Adrenal gland (tissue), 5 donors: Measurements from ENCODE around the gene FBXO28.

Experiments
- CTCF ChIP-seq, 6 experiments: fragments of 450-650 bp in 4 of 6; fragments of 200-600 bp in 2 of 6; sonication (generic) in 1 of 6; IDR thresholded peaks; 1 replicate in 5 of 6; 2 replicates in 1 of 6; pipeline versions ENCODE4 v1.5.1 to v1.8.0; 2016 to 2021; ENCODE audit warnings: antibody characterized with exemption in 6 of 6, mild to moderate bottlenecking in 2 of 6, moderate library complexity in 1 of 6
- POLR2A ChIP-seq, 2 donors: fragments of 450-650 bp; IDR thresholded peaks; one replicate each; pipeline ENCODE4 v1.6.1; 2017; ENCODE audit warnings: antibody characterized with exemption in 2 of 2, mild to moderate bottlenecking in 2 of 2, moderate library complexity in 1 of 2
- donor health status: DM: no; HTN: no; CAD: no.

- TF ChIP-seq CTCF (IDR thresholded peaks at IDR 0.05) (no peak), POLR2A (IDR thresholded peaks at IDR 0.05) (no peak)
These were observed 61.7 kb downstream of the FBXO28 start for GRCh38 chr1:224175617-224176016.
